HG02840 (cell line): ENCODE measurements around the gene CACNA1E.
"Not testable (repeated sequence)": the region's sequence is repeated elsewhere in the genome, so short reads cannot be mapped to it uniquely, and the experiment has no call there.

ENCODE experiments used
- ATAC-seq: cut with Tn5 transposase; IDR thresholded peaks from one replicate; pipeline ENCODE4 v1.9.1; 2021; ENCODE audit warnings: mild to moderate bottlenecking, moderate library complexity, moderate number of reproducible peaks; ENCODE audit not compliant: unreplicated experiment, low FRiP score

The CACNA1E gene

GRCh38 chr1:181514298-181515290, 31.3 kb downstream of the CACNA1E start:
- peak; percentile 57 for ATAC-seq

GRCh38 chr1:181516706-181517105, 33.4 kb downstream of the CACNA1E start:
- ATAC-seq = no peak

- ATAC-seq = no peak
Measured at GRCh38 chr1:181517181-181517875, 34.0 kb downstream of the CACNA1E start.

- ATAC-seq = no peak
Measured at GRCh38 chr1:181518152-181518551, 34.8 kb downstream of the CACNA1E start.

GRCh38 chr1:181522864-181523263, 39.5 kb downstream of the CACNA1E start:
- ATAC-seq = no peak

GRCh38 chr1:181525104-181525721, 41.9 kb downstream of the CACNA1E start:
- ATAC-seq = no peak

- not testable (repeated sequence) for ATAC-seq
Measured at GRCh38 chr1:181528241-181528640, 44.9 kb downstream of the CACNA1E start.

GRCh38 chr1:181531441-181531840, 48.1 kb downstream of the CACNA1E start:
- ATAC-seq = no peak

- no peak for ATAC-seq
Measured at GRCh38 chr1:181531951-181532600, 48.8 kb downstream of the CACNA1E start.

- no peak for ATAC-seq
Measured at GRCh38 chr1:181538836-181539235, 55.5 kb downstream of the CACNA1E start.

- no peak for ATAC-seq
Measured at GRCh38 chr1:181541458-181541857, 58.1 kb downstream of the CACNA1E start.

GRCh38 chr1:181541947-181542346, 58.6 kb downstream of the CACNA1E start:
- ATAC-seq = no peak

- not testable (repeated sequence) for ATAC-seq
Measured at GRCh38 chr1:181542406-181542805, 59.1 kb downstream of the CACNA1E start.

- ATAC-seq = no peak
Measured at GRCh38 chr1:181545395-181545794, 62.1 kb downstream of the CACNA1E start.

- no peak for ATAC-seq
Measured at GRCh38 chr1:181548497-181548896, 65.2 kb downstream of the CACNA1E start.

GRCh38 chr1:181551249-181551648, 67.9 kb downstream of the CACNA1E start:
- ATAC-seq = no peak

- no peak for ATAC-seq
Measured at GRCh38 chr1:181551754-181552153, 68.4 kb downstream of the CACNA1E start.

- no peak for ATAC-seq
Measured at GRCh38 chr1:181554465-181554864, 71.1 kb downstream of the CACNA1E start.

- no peak for ATAC-seq
Measured at GRCh38 chr1:181556631-181557030, 73.3 kb downstream of the CACNA1E start.

- no peak for ATAC-seq
Measured at GRCh38 chr1:181557313-181557712, 74.0 kb downstream of the CACNA1E start.
